AML-193 (cell line): ENCODE results near the gene KRT78.
"Not testable (repeated sequence)": the region's sequence is repeated elsewhere in the genome, so short reads cannot be mapped to it uniquely, and the experiment has no call there.

Source experiments
- DNase-seq, 2 experiments: peaks; one replicate each; lab custom pipeline; 2025; lab: John Stamatoyannopoulos, UW

The KRT78 gene

DNA sequence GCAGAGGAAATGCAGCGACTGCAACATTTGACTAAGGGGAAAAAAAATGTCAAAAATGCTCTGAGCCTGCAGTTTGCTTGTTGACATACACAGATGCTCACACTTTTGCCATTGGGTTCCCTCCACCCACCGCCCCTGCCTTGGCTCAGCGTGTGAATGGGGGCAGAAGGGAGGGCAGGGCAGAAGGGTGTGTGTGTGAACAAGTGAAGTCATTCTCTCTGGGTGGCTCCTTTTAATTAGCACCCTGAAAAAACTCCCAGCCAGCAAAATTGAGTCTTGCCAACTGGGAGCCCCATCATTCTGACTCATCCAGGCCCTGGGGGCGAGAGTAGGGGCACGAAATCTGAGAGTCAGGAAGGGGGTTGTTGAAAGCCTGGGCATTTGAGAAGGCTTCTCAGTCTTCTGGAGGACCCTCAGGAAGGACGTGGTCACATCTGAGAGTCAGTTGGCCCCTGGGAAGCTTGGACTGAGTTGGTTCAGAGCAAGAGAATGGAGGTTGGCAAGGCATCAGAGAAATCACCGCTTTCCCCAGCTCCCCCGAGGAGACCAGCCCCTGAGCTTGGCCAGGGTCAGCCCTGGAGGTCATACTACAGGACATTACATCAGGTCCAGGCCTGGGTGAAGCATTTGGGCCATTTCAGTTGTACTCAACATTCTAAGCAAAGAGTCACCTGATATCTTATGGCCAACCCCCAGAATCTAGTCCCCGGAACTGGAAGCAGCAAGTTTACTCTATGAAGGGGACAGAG is 22.7 kb upstream of the KRT78 start:
- DNase-seq: no peak

DNA sequence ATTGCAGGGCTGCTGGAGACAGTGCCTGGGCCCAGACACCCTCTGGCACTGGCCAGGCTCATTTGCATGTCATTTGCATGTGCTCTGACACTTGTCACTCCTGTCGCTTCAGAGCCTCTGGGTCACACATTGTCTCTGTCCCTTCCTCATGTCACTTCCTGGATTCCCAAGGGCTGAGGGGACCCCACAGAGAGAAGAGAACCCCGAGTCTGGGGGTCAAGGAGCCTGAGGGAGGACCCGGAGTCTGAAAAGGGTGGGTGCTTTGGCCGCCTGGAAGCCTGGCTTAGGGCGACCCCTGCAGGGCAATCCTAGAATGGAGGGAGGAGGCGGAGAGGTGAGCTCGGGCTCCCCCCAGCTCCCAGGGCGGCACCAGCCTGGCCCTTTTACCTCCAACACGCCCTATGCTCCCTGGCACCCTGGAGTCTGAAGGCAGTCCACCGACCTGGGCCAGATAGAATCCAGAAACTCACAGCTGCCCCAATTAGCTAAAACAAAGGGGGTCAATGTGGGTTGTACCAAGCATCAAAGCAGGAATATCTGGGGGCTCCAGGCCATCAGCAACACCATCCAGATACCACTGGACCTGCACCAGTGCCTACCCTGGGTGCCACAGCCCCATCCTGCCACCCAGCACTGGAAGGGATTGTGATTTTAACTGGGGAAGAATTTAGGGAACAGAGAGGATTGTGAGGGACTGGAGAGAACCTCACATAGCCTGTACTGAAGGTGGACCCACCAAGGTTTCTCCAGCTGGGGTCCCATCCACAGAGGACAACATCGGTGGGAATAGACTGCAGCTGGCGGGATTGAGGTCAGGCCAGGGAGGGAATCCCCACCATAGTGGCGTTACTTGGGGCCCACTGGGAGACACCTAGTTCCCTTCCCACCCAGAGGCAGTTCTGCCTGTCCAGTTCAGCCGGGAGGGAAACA is 21.8 kb upstream of the KRT78 start:
- DNase-seq: peak; percentile 23 to 44

DNA sequence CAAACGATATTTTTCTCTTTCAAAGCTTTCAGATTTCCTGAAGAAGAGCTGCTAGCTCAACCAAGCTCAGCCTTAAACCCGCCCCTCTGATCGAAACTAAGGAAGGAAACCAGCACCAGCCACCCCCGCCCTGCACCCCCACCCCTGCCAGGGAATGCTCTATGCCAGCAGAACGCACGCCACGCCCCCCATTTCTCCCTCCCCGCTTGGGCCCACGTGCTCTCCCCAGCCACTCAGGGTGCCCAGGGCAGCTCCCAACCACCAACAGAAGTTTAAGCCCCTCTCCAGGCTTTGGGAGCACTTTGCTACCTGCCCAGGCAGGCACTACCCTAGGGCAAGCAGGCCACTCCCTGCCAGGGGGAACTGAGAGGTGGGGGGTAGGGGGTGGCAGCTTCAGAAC is 18.8 kb upstream of the KRT78 start:
- peak in 1 of 2 experiments; percentile 3 for DNase-seq

DNA sequence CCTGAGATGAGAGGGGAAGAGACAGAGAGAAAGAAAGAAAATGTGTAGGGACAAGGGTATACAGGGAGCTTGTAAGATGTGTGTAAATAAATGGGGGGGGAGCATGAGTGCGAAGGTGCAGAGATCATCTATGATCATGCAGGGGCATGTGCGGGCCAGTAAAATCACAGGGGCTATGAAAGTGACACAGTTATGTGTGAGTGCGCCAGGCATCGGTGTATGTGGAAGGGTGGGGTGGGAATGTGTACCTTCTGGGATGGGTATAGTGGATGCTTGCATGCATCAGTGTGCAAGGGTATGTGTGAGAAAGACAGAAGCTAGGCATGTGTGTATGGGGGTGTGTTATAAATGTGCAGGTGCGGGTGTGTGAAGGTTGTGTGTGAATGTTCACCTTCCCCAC is 18.4 kb upstream of the KRT78 start:
- DNase-seq: no peak

DNA sequence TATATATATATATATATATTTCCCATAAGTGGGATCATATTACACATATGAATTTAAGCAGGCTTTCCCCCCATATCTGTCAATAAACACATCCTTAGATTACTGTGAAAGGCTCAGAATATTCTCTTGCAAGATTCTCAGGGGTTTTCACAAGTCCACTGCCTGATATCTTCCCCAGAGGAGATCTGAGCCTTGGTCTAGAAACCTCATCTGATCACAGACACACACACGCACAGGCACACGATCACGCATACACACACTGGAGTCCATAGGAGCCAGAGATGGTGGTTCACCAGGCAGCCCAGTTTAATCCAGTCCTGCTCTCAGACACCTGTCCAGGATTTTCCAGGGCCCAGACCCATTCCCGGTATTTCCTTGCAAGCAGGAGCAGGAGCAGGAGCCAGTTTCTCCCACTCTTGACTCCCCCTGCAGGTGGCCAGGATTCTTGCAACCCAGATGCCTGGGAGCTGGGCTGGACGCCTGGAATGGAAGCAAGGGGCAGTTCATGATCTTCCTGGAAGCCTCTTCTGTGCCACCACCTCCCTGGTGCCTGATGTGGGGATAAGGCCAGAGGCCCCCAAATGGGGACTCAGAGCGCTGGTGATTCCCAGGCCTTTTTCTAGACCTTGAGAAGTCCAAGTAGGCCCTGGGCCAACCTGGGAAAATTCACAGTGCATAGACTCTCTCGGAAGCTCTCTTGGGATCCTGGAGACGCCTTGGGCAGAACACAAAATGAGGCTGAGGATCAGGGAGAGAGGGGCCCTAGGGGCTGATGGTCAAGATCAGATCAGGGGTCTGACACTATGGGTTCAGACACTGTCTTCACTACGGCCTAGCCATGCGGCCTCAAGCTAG is 16.5 kb upstream of the KRT78 start:
- peak; percentile 33 to 34 for DNase-seq

GRCh38 chr12:52862023-52862422 is 13.2 kb upstream of the KRT78 start:
- no peak for DNase-seq

DNA sequence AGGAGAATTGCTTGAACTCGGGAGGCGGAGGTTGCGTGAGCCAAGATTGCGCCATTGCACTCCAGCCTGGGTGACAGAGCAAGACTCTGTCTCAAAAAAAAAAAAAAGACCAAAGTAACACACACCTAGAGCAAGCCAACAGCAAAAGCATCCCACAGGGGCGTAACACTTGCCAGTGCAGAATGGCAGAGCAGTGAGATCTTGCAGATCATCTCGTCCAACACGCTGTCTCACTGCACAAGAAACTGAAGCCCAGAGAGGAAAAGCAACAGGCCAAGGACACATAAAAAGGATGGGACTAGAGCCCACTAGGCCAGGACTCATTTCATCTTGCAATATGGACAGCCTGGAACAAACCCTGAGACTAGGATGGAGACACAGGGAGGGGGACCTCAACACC is 12.7 kb upstream of the KRT78 start:
- DNase-seq: no peak

- no peak for DNase-seq
Measured at GRCh38 chr12:52860102-52860823, 11.5 kb upstream of the KRT78 start.

DNA sequence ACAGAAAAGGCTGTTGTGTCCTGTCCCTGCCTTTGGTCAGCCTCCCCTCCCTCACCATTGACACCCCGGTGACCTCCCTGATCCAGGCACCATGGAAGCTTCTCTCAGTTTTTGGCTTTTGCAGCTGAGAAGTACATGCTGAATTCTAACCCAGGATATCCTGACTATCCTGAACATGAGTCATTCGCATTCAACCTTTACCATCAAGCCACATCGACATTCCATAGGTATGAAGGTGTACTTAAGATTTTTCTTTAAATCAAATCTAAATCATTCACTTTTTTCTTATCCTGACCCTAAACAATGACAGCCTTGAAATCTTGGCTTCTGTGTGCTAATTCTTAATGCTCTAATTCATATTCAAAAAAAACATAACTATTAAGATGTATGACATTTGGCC is 8.7 kb upstream of the KRT78 start:
- DNase-seq: no peak

GRCh38 chr12:52856787-52857186 is 8.0 kb upstream of the KRT78 start:
- no peak for DNase-seq

DNA sequence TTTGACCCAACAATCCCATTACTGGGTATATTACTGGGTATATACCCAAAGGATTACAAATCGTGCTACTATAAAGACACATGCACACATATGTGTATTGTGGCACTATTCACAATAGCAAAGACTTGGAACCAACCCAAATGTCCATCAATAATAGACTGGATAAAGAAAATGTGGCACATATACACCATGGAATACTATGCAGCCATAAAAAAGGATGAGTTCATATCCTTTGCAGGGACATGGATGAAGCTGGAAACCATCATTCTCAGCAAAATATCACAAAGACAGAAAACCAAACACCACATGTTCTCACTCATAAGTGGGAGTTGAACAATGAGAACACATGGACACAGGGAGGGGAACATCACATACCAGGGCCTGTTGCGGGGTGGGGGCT is 7.3 kb upstream of the KRT78 start:
- DNase-seq: not testable (repeated sequence)

- no peak for DNase-seq
Measured at GRCh38 chr12:52851787-52852186, 3.0 kb upstream of the KRT78 start.

DNA sequence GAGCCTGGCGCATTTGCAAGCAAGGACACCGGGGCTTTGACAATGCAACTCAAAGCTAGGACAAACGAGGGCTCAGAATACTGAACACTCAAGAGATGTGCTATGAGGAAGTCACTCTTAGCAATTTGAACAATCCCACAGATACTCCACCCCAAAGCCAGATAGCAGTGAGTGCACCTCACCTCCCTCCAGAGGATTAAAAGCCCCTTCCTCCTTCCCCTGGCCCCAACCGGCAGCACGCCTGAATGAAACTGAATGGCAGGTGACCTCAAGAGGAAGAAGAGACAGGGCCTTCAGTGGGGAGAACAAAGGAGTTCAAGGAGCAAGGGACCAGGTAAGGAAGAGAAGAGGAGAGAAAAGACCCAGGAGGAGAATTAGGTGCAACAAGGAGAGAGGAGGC is 1.9 kb upstream of the KRT78 start:
- no peak for DNase-seq

GRCh38 chr12:52849511-52849910 is 717 bp upstream of the KRT78 start:
- no peak for DNase-seq

DNA sequence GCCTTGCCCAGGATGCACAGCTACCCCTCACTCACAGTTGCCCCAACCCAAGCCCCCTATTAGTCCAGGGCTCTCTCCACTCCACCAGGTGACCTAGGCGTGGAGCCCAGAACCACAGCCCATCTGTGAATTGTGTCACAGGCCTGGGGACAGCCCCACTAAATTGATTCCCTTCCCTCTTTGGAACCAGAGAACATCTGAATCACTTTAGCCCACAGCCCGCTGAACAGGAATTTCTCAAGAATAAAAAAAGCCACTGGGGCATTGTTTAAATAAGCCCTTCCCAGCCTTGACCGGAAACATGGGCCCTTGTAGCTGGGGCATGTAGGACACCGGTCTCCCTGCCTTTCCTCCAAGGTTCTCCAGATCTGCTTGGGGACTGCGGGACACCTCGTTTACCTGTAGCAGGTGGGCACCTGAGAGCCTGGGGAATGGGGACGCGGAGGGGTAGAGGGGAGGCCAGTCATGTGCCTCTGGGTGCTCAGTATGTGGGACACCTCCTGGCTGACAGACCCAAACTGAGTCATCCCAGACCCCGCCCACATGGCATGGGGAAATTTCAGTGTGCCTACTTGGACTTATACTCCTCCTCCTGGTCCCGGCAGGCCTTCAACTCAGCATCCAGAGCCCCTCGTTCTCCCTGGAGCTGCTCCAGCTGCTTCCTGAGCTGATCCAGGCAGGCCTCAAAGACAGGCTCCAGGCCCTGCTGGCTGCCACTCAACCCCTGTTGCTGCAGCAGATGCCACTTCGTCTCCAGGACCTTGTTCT is 1.3 kb downstream of the KRT78 start:
- DNase-seq: no peak

GRCh38 chr12:52846356-52846970 is 2.3 kb downstream of the KRT78 start:
- DNase-seq: no peak

DNA sequence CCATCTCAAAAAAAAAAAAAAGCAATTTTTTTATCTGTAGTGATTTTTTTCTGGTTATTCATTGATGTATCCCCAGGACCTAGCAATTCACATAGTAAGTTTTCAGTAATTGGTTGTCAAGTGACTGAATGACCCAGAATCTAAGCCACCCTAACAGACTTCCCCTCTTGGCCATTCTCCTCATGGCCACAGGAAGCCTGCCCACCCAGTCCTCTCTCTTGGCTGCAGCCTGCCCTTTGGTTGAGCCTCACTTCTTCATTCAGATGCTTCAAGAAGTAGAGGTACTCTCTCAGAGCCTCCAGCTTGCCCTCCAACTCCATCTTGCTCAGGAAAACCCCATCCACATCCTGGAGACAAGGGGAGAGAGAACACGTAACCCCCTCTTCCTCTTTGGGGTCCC is 2.8 kb downstream of the KRT78 start:
- no peak for DNase-seq

DNA sequence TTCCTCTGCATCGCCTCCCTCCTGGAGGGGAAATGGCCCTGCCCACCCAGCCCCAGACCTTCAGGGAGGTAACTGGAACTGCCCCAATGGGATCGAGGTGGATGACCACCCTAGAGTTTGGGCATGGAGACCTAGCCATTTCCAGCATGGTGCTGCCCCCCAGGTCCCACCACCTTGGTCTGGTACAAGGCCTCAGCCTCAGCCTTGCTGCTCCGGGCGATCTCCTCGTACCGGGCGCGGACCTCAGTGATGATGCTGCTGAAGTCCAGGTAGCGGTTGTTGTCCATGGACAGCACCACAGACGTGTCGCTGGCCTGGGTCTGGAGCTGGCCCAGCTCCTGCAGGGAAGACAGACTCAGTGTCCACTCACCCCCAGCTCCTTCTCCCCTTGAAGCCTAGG is 4.4 kb downstream of the KRT78 start:
- no peak for DNase-seq

GRCh38 chr12:52839436-52840105 is 9.2 kb downstream of the KRT78 start:
- DNase-seq: no peak
